ENCODE measurements around the gene ZBTB48. TPM values are rescaled to one million over a fixed set of nuclear protein-coding genes. Genes with fewer than 3 reads are reported as not detected.
A peak's percentile ranks its signal among the peaks of the same experiment; 100 is the strongest.

The ZBTB48 gene
- total RNA-seq, 2 experiments from 2014 or later: 24.6 to 28.1 TPM

DNA sequence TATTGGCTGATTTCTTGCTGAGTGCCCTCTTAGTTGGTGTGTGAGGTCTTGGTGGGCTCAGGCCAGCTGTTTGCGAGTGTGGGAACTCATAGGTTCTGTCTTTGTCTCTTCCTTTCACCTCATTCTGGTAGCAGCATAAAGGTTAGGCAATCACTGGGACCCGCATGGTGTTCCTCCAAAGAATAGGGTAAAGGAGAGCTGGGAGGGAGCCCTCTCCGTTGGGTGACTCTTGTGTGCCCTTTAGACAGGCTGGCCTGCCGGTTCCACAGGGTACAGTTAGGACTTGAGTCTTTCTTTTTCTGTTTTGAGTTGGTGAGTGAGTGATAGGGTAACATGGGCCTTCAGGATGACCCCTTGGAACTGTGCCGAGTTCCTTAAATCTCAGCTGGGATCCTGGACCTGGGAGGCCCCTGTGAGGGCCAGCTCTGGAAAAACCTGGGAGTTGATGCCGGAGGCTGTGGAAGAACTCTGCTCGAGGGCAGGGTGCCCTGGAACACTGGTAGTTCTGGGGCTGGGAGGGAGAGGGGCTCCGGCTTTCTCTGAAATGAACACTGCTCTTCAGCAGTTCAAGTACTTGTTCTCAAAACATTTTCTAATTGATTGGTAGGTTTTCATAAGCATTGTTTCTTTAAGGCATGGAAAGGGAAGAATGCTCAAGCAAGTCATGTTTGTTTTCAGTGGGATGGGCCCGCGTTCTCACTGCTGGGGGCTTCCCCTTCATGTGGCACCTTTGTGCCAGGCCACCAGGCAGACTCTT lies 42.8 kb downstream of the ZBTB48 start:
- intact Hi-C loops (cut with micrococcal nuclease): no loop called here
- POLR2A ChIA-PET: interaction anchor here (0.5 to 0.9 kb wide), 2 partner anchors 17 to 19 kb away, joined by 3 read pairs; no protein-coding TSS in a partner anchor

DNA sequence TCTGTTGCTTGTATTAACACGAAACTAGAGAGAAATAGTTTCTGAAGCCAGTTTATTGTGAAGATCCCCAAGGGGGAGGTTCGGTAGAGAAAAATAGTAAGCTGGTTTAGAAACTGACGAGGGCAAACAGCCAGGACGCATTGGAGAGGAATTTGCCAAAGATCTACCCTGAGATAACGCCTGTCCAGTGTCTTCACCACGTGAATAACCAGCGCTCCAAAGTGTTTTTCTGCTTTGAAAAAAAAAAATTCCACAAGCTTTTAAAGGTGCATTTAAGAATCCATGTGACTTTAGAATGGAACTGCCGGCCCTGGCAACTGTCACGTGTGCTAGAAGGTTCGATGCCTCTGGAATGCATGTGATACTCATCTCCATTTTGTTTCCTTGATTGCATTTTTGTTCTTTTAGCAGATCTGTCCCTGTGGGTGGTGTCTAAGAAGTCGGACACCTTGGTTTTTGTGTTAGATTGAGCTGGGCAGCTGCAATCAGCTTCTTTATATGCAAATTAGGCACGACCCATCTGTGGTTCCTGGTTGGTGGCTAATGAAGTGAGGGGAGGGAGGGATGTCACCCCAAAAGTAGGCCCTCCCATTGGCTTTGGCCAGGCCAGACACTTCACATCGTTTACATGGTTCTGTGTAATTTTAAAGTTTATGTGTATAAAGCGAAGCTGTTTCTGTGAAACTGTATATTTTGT lies 43.6 kb downstream of the ZBTB48 start:
- intact Hi-C loops (cut with micrococcal nuclease): no loop called here
- Mint-ChIP-seq H3K4me1 (ENCODE audit: low read depth) (peaks cover 25% of the 10 kb centered on the region), H3K4me3 (no peak overlapping the region), H3K27me3 (no peaks in the 10 kb centered on the region), H3K9me3 (no peaks in the 10 kb centered on the region), H3K36me3 (peaks cover 29% of the 10 kb centered on the region), H3K27ac (no peak overlapping the region)
- ChIA-PET CTCF (interaction anchor here (1.3 kb wide), 1 partner anchor 69 kb away, joined by 5 read pairs; the partner anchor contains the start of gene NOL9), POLR2A (interaction anchor here (0.5 to 1.6 kb wide), 2 partner anchors 20 to 21 kb away, joined by 3 to 7 read pairs; partner anchors contain the start of gene KLHL21)
- DNase-seq: no peak

More for the DNA sequence above, 42.8 kb downstream of the ZBTB48 start:
- Mint-ChIP-seq H3K27ac (no peak overlapping the region), H3K27me3 (no peaks in the 10 kb centered on the region), H3K36me3 (peaks cover 30% of the 10 kb centered on the region), H3K4me1 (ENCODE audit: low read depth) (peaks cover 21% of the 10 kb centered on the region), H3K4me3 (no peak overlapping the region), H3K9me3 (no peaks in the 10 kb centered on the region)
- DNase-seq: no peak
- CTCF ChIA-PET: no interaction called here

DNA sequence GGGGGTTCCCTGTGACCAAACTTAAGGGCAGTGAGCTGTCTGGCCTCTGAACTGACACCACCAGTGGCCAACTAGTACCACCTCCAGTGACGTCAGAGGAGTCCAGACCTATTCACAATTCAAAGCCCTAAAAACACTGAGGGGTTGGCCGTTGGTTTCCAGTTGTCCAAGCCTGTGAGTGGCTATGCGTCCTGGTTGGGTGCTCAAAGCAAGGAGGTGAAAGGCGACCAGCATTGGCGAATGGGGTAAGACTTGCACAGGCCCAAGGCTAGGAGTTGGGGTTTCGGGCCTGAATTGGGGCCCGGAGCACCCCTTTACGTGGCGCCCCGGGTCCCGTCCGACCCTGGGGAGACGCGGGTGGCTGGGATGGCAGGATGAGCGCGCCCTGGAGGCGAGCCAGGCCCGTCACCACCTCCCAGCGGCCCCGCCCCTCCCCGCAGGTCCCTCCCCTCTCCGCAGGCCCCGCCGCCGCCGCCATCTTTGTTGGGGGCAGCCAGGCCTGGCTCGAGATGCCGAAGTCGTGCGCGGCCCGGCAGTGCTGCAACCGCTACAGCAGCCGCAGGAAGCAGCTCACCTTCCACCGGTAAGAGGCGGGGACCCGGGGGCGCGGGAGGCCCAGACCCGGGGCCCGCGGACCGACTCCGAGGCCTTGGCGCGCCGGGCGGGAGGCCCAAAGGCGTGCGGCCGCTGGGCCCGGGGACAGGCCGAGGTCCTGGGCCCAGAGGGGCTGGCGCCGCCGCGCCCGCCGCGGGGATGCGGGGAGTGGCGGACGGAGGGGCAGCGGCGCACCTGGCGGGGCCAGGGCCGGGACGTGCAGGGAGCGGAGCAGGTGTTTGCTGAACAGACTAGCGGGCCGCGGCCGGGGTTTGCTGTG lies 45.2 kb downstream of the ZBTB48 start, which contains the start of gene THAP3:
Gene THAP3, plus strand, starts transcription at position 159 of the 874 bp plus-strand sequence. Its CDS starts 351 bp downstream, at position 510.
- ChIA-PET POLR2A (interaction anchor here (1.2 to 1.6 kb wide), 2 partner anchors 23 to 25 kb away, joined by 4 to 7 read pairs; partner anchors contain the start of gene KLHL21), CTCF (interaction anchor here (0.7 to 1.1 kb wide), 3 partner anchors 20 to 71 kb away, joined by 3 to 4 read pairs (median 3); partner anchors contain the start of gene NOL9)
- peak; percentile 93 for DNase-seq
- H3K4me3 Mint-ChIP-seq: peak within 1 kb of the TSS; percentile 91
- intact Hi-C loops (cut with micrococcal nuclease): loop anchor here (1.0 to 5.0 kb wide), 3 partner anchors 12 to 133 kb away; partner anchors contain the start of genes PHF13 and PLEKHG5
- H3K27me3 Mint-ChIP-seq: no peaks in the 10 kb centered on the region
- H3K9me3 Mint-ChIP-seq: no peaks in the 10 kb centered on the region
- H3K4me1 Mint-ChIP-seq (ENCODE audit: low read depth): peaks cover 25% of the 10 kb centered on the region
- peak within 1 kb of the TSS; percentile 71 for H3K27ac Mint-ChIP-seq
- H3K36me3 Mint-ChIP-seq: peaks cover 27% of the 10 kb centered on the region

DNA sequence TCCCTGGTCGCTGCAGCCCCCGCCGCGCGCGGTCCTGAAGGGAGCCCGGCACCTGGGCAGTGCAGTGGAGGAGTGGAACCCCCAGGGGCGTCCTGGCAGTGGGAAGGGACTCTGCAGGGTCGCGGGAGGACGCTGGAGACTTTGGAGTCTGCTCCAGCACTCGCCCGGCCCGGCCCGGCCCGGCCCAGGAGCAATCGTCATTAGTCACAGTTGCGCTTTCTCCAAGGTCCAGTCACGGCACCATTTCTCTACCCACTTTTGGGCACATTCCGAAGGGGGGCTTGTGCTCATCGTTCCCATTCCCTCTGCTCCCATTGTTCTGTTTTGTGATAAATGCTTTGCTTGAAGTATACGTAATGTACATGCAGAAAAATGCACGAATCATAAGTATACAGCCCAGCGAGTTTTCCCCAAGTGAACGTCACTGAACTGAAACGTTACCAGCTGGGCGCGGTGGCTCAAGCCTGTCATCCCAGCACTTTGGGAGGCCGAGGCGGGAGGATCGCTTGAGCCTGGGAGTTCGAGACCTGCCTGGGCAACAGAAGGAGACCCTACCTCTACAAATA lies 45.9 kb downstream of the ZBTB48 start:
- intact Hi-C loops (cut with micrococcal nuclease): loop anchor here (1.0 to 5.0 kb wide), 3 partner anchors 12 to 133 kb away; partner anchors contain the start of genes PHF13 and PLEKHG5
- Mint-ChIP-seq H3K27ac (peak overlapping the region; percentile 71), H3K27me3 (no peaks in the 10 kb centered on the region), H3K4me3 (peak overlapping the region; percentile 91), H3K9me3 (no peaks in the 10 kb centered on the region), H3K4me1 (ENCODE audit: low read depth) (peaks cover 25% of the 10 kb centered on the region), H3K36me3 (peaks cover 25% of the 10 kb centered on the region)
- POLR2A ChIA-PET: no interaction called here
- DNase-seq: peak; percentile 43
- CTCF ChIA-PET: interaction anchor here (1.0 to 1.1 kb wide), 2 partner anchors 21 to 71 kb away, joined by 3 to 4 read pairs; partner anchors contain the start of gene NOL9

DNA sequence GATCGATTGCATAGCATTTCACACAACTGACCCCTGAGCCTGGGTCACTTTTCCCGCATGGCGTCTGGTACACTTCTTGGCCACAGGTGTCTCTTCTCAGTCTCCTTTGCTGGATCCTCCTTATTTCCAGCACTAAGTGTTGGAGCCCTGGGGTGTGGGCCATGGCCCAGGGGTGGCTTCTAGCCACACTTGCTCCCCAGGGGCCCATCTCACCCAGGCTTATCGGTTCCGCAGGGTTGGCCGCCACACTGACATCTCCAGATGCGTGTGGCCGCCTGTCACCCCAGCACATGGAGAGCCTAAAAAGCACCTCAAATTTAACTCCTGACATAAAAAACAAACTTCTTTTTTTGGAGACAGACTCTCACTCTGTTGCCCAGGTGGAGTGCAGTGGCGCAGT lies 47.2 kb downstream of the ZBTB48 start:
- no peaks in the 10 kb centered on the region for H3K9me3 Mint-ChIP-seq
- no peaks in the 10 kb centered on the region for H3K27me3 Mint-ChIP-seq
- H3K4me3 Mint-ChIP-seq: peak overlapping the region; percentile 62
- peaks cover 25% of the 10 kb centered on the region for H3K4me1 Mint-ChIP-seq (ENCODE audit: low read depth)
- DNase-seq: no peak
- no peak overlapping the region for H3K27ac Mint-ChIP-seq
- H3K36me3 Mint-ChIP-seq: peaks cover 20% of the 10 kb centered on the region
- CTCF ChIA-PET: interaction anchor here (1.0 kb wide), 1 partner anchor 104 kb away, joined by 3 read pairs; no protein-coding TSS in a partner anchor
- POLR2A ChIA-PET: no interaction called here
- intact Hi-C loops (cut with micrococcal nuclease): loop anchor here (5.0 kb wide), 1 partner anchor 135 kb away; the partner anchor contains the start of gene PLEKHG5

DNA sequence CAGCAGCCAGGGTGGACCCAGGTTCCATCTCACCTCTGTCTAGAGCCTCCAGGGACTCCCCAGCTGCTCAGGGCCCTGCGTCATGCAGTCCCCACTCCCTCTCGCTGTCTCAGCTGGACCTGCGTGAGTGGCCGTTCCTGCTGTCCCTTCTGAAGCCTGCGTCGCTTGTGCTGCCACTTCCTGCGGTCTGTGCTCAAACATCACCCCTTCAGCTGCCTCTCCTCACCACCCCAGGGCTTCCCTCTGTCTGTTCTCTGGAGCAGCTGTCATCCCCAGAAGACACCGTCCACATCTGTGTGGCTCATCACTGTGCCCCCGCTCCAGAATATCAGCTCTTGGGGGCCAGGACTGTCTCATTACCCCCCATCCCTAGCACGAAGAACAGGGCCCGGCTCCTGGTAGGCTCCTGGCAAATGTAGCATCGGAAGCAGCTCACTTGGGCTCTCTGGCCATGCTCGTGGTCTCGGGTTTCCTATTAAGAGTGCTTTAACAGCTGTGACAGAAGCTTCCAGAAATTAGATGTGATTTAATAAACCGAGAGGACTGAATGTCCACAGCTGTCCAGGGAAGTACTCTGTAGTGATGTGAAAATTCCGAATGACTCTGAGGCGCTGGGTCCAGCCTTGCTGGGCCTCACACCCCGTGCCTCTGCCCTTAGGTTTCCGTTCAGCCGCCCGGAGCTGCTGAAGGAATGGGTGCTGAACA lies 48.2 kb downstream of the ZBTB48 start:
- ChIA-PET POLR2A (no interaction called here), CTCF (interaction anchor here (1.1 to 1.2 kb wide), 2 partner anchors 26 to 142 kb away, joined by 3 read pairs; partner anchors contain the start of gene KLHL21)
- Mint-ChIP-seq H3K9me3 (no peaks in the 10 kb centered on the region), H3K4me1 (ENCODE audit: low read depth) (peaks cover 25% of the 10 kb centered on the region), H3K36me3 (peaks cover 16% of the 10 kb centered on the region), H3K27ac (peak overlapping the region; percentile 6), H3K27me3 (no peaks in the 10 kb centered on the region), H3K4me3 (no peak overlapping the region)
- intact Hi-C loops (cut with micrococcal nuclease): loop anchor here (5.0 kb wide), 1 partner anchor 136 kb away; the partner anchor contains the start of gene PLEKHG5
- no peak for DNase-seq

DNA sequence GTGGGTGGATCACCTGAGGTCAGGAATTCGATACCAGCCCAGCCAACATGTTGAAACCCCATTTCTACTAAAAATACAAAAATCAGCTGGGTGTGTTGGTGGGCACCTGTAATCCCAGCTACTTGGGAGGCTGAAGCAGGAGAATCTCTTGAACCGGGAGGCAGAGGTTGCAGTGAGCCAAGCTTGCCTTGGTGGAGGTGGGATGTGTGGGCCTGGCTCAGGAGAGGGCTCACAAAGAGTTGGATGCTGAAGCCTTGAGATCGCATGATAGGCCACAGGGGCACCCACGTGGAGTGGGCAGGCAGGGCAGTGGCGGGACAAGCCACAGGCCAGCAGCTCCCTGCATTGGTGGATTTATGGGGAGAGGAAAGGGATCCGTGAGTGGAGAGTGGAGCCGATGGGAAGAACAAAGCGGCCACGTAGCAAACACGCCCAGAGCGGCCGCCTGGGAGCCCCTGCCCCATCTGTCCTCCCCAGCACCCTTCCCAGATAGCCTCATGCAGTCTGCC lies 49.2 kb downstream of the ZBTB48 start:
- Mint-ChIP-seq H3K36me3 (peaks cover 19% of the 10 kb centered on the region), H3K9me3 (no peaks in the 10 kb centered on the region), H3K27ac (no peak overlapping the region), H3K27me3 (no peaks in the 10 kb centered on the region), H3K4me1 (ENCODE audit: low read depth) (peaks cover 25% of the 10 kb centered on the region), H3K4me3 (no peak overlapping the region)
- POLR2A ChIA-PET: no interaction called here
- intact Hi-C loops (cut with micrococcal nuclease): loop anchor here (5.0 kb wide), 1 partner anchor 137 kb away; the partner anchor contains the start of gene PLEKHG5
- CTCF ChIA-PET: interaction anchor here (1.1 to 1.2 kb wide), 2 partner anchors 27 to 143 kb away, joined by 3 read pairs; partner anchors contain the start of gene KLHL21
- DNase-seq: no peak

DNA sequence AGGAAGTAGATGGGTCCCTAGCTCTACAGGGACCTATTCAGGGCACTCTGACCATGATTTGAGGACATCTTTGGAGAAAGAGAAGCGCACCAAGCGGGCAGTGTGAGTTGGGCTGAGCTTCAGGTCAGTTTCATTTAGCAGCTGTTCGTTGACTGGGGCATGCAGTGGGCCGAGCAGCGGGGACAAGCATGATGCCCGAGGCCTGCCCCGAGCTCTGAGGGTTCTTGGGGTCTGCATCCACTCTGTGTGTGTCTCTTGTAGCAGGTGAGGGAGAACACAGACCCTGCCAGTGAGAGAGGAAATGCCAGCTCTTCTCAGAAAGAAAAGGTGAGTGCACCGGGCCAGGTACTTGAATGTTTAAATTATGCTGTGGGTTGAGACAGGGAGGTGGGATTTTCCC lies 50.2 kb downstream of the ZBTB48 start:
- H3K4me1 Mint-ChIP-seq (ENCODE audit: low read depth): peaks cover 20% of the 10 kb centered on the region
- intact Hi-C loops (cut with micrococcal nuclease): no loop called here
- CTCF ChIA-PET: interaction anchor here (1.0 kb wide), 1 partner anchor 10 kb away, joined by 3 read pairs; no protein-coding TSS in a partner anchor

DNA sequence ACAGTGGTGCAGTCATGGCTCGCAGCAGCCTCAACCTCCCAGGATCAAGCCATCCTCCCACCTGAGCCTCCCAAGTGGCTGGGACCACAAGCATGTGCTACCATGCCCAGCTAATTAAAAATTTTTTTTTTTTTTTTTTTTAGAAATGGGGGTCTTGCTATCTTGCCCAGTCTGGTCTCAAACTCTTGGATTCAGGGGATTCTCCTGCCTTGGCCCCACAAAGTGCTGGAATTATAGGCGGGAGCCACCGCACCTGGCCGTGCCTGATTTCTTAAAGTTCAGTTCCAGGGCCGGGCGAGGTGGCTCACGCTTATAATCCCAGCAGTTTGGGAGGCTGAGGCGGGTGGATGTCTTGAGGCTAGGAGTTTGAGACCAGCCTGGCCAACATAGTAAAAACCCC lies 51.3 kb downstream of the ZBTB48 start:
- H3K27me3 Mint-ChIP-seq: no peaks in the 10 kb centered on the region
- no peaks in the 10 kb centered on the region for H3K9me3 Mint-ChIP-seq
- H3K4me1 Mint-ChIP-seq (ENCODE audit: low read depth): peaks cover 18% of the 10 kb centered on the region
- H3K36me3 Mint-ChIP-seq: peaks cover 27% of the 10 kb centered on the region
- H3K4me3 Mint-ChIP-seq: no peak overlapping the region
- intact Hi-C loops (cut with micrococcal nuclease): no loop called here
- ChIA-PET CTCF (interaction anchor here (1.5 kb wide), 1 partner anchor 141 kb away, joined by 4 read pairs; no protein-coding TSS in a partner anchor), POLR2A (no interaction called here)
- DNase-seq: no peak
- H3K27ac Mint-ChIP-seq: no peak overlapping the region

More for the DNA sequence above, 50.2 kb downstream of the ZBTB48 start:
- Mint-ChIP-seq H3K27me3 (no peaks in the 10 kb centered on the region), H3K4me3 (no peak overlapping the region), H3K27ac (no peak overlapping the region), H3K36me3 (peaks cover 27% of the 10 kb centered on the region), H3K9me3 (no peaks in the 10 kb centered on the region)
- POLR2A ChIA-PET: no interaction called here
- DNase-seq: no peak

Measured in activated CD4-positive, alpha-beta memory T cell treated with anti-CD3 and anti-CD28 coated beads for 36 hours (primary cell).